HL-60 (cell line): Measurements from ENCODE around the gene PNPLA2.

Source experiments
- DNase-seq, 2 experiments: peaks; one replicate each; pipeline ENCODE4 v3.0.0-alpha.2; 2010 to 2020; ENCODE audit warnings: low read depth in 1 of 2, low spot score in 1 of 2
- H3K27ac ChIP-seq: fragments of 250-450 bp; sonication (Bioruptor Pico); replicated peaks from 2 replicates; pipeline ENCODE4 v1.5.1; 2020; ENCODE audit warnings: mild to moderate bottlenecking, moderate library complexity
- H3K27me3 ChIP-seq: fragments of 250-450 bp; sonication (Bioruptor Pico); 2 replicates; pipeline ENCODE4 v1.5.1; 2021; ENCODE audit warnings: mild to moderate bottlenecking, moderate library complexity; ENCODE audit not compliant: insufficient read depth, poor library complexity, severe bottlenecking
- H3K4me3 ChIP-seq: replicated peaks from 2 replicates; pipeline ENCODE4 v1.5.1; 2011; ENCODE audit warnings: mild to moderate bottlenecking, control low read depth, low read length; ENCODE audit not compliant: insufficient read depth
- GABPA ChIP-seq: IDR thresholded peaks from 2 replicates; pipeline ENCODE4 v1.6.1; 2012; ENCODE audit warnings: low read depth
- POLR2AphosphoS5 ChIP-seq: IDR thresholded peaks from 2 replicates; pipeline ENCODE4 v1.6.1; 2012; ENCODE audit warnings: low read depth
- SPI1 ChIP-seq: IDR thresholded peaks from 2 replicates; pipeline ENCODE4 v1.6.1; 2012; ENCODE audit warnings: low read depth, mild to moderate bottlenecking, borderline replicate concordance
- TF ChIP-seq, protein P1 (sequence below): IDR thresholded peaks from one replicate; pipeline ENCODE4 v1.5.1; 2011; ENCODE audit warnings: low read length, control low read depth, inconsistent platforms; ENCODE audit not compliant: insufficient read depth
- TF ChIP-seq, protein P2 (sequence below): IDR thresholded peaks from 2 replicates; pipeline ENCODE4 v1.6.1; 2012; ENCODE audit warnings: low read depth; ENCODE audit not compliant: insufficient replicate concordance

Gene PNPLA2

DNA sequence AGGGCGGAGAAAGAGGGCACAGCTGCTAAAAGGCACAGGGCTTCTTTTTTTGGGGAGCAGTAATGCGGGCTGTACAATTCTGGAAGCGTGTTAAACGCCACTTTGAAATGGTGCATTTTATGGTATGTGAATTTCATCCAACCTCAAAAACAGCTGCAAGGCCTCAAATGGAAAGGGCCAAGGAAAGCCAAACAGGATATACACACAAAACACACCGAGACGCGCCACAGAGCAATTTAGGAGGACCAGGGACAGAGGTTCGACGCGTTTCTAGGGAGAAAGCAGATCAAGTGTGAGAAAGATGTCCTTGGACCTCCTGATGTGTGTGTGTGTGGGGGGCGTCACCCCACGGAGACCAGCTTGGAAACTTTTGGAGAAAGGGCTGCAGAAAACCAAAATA lies 55.0 kb downstream of the PNPLA2 start:
- no peak for DNase-seq
- no peak overlapping the region for H3K27ac ChIP-seq

More for the DNA sequence above, 55.0 kb downstream of the PNPLA2 start:
- H3K4me3 ChIP-seq, result no peak overlapping the region
- TF ChIP-seq GABPA (no peak), POLR2AphosphoS5 (no peak), SPI1 (no peak)
- TF ChIP-seq, protein P1, sequence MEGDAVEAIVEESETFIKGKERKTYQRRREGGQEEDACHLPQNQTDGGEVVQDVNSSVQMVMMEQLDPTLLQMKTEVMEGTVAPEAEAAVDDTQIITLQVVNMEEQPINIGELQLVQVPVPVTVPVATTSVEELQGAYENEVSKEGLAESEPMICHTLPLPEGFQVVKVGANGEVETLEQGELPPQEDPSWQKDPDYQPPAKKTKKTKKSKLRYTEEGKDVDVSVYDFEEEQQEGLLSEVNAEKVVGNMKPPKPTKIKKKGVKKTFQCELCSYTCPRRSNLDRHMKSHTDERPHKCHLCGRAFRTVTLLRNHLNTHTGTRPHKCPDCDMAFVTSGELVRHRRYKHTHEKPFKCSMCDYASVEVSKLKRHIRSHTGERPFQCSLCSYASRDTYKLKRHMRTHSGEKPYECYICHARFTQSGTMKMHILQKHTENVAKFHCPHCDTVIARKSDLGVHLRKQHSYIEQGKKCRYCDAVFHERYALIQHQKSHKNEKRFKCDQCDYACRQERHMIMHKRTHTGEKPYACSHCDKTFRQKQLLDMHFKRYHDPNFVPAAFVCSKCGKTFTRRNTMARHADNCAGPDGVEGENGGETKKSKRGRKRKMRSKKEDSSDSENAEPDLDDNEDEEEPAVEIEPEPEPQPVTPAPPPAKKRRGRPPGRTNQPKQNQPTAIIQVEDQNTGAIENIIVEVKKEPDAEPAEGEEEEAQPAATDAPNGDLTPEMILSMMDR, result no peak
- TF ChIP-seq, protein P2, sequence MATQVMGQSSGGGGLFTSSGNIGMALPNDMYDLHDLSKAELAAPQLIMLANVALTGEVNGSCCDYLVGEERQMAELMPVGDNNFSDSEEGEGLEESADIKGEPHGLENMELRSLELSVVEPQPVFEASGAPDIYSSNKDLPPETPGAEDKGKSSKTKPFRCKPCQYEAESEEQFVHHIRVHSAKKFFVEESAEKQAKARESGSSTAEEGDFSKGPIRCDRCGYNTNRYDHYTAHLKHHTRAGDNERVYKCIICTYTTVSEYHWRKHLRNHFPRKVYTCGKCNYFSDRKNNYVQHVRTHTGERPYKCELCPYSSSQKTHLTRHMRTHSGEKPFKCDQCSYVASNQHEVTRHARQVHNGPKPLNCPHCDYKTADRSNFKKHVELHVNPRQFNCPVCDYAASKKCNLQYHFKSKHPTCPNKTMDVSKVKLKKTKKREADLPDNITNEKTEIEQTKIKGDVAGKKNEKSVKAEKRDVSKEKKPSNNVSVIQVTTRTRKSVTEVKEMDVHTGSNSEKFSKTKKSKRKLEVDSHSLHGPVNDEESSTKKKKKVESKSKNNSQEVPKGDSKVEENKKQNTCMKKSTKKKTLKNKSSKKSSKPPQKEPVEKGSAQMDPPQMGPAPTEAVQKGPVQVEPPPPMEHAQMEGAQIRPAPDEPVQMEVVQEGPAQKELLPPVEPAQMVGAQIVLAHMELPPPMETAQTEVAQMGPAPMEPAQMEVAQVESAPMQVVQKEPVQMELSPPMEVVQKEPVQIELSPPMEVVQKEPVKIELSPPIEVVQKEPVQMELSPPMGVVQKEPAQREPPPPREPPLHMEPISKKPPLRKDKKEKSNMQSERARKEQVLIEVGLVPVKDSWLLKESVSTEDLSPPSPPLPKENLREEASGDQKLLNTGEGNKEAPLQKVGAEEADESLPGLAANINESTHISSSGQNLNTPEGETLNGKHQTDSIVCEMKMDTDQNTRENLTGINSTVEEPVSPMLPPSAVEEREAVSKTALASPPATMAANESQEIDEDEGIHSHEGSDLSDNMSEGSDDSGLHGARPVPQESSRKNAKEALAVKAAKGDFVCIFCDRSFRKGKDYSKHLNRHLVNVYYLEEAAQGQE, result no peak
- no peaks in the 10 kb centered on the region for H3K27me3 ChIP-seq
